A549 (cell line): ENCODE measurements around the gene APOL3.

Source experiments
- CHD2 ChIP-seq: fragments of 150-350 bp; IDR thresholded peaks from 2 replicates; pipeline ENCODE4 v1.6.1; 2014; ENCODE audit warnings: low read length; ENCODE audit not compliant: partially characterized antibody
- EP300 ChIP-seq, 2 experiments: fragments of >200 bp; sonication (Bioruptor Twin); formaldehyde crosslinking; IDR thresholded peaks; 2 replicates in 1 of 2; 3 replicates in 1 of 2; pipeline ENCODE4 v1.6.1; 2016 to 2017
- FOSB ChIP-seq: fragments of 250-450 bp; sonication (Bioruptor Pico); IDR thresholded peaks from 2 replicates; pipeline ENCODE4 v1.5.0; 2020; ENCODE audit warnings: mild to moderate bottlenecking, moderate library complexity
- HDAC2 ChIP-seq: fragments of 200-600 bp; sonication (generic); IDR thresholded peaks from 2 replicates; pipeline ENCODE4 v1.6.1; 2016
- JUN ChIP-seq, 2 experiments: fragments of >200 bp; sonication (Bioruptor Twin); formaldehyde crosslinking; IDR thresholded peaks; 2 replicates in 1 of 2; 3 replicates in 1 of 2; pipeline ENCODE4 v1.6.1; 2016 to 2017
- NR3C1 ChIP-seq: fragments of >200 bp; sonication (Bioruptor Twin); formaldehyde crosslinking; IDR thresholded peaks from 3 replicates; pipeline ENCODE4 v1.6.1; 2017
- POLR2A ChIP-seq: IDR thresholded peaks from 2 replicates; pipeline ENCODE4 v1.6.1; 2012; ENCODE audit warnings: mild to moderate bottlenecking, low read length
- RAD21 ChIP-seq, 2 experiments: fragments of >200 bp in 1 of 2; sonication (Bioruptor Twin) in 1 of 2; formaldehyde crosslinking in 1 of 2; IDR thresholded peaks in 1 of 2; conservative IDR thresholded peaks in 1 of 2; 2 replicates in 1 of 2; 3 replicates in 1 of 2; pipeline ENCODE4 v1.6.1; 2012 to 2018; ENCODE audit warnings: inconsistent platforms in 1 of 2
- ZFP36 ChIP-seq: fragments of 450-650 bp; IDR thresholded peaks from 2 replicates; pipeline ENCODE4 v1.6.1; 2014; ENCODE audit warnings: borderline replicate concordance; ENCODE audit not compliant: partially characterized antibody
- TF ChIP-seq, protein P1 (sequence below): fragments of >200 bp; sonication (Bioruptor Twin); formaldehyde crosslinking; IDR thresholded peaks from 3 replicates; pipeline ENCODE4 v1.5.1; 2016
- TF ChIP-seq, protein P2 (sequence below): fragments of 450-650 bp; IDR thresholded peaks from 2 replicates; pipeline ENCODE4 v1.6.1; 2014; ENCODE audit warnings: antibody characterized with exemption

DNA sequence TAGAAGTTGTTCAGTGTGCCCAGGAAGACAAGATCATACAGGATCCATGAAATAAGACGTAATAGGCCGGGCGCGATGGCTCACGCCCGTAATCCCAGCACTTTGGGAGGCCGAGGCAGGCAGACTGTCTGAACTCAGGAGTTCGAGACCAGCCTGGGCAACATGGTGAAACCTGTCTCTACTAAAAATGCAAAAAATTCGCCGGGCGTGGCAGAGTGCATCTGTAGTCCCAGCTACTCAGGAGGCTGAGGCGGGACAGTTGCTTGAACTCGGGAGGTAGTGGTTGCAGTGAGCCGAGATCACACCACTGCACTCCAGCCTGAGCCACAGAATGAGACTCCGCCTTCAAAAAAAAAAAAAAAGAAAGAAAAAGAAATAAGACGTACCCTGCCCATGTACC, 56.7 kb downstream of the APOL3 start:
- TF ChIP-seq EP300 (IDR thresholded peaks at IDR 0.05): no peak
- no peak for TF ChIP-seq HDAC2
- TF ChIP-seq POLR2A: no peak
- TF ChIP-seq, protein P1, sequence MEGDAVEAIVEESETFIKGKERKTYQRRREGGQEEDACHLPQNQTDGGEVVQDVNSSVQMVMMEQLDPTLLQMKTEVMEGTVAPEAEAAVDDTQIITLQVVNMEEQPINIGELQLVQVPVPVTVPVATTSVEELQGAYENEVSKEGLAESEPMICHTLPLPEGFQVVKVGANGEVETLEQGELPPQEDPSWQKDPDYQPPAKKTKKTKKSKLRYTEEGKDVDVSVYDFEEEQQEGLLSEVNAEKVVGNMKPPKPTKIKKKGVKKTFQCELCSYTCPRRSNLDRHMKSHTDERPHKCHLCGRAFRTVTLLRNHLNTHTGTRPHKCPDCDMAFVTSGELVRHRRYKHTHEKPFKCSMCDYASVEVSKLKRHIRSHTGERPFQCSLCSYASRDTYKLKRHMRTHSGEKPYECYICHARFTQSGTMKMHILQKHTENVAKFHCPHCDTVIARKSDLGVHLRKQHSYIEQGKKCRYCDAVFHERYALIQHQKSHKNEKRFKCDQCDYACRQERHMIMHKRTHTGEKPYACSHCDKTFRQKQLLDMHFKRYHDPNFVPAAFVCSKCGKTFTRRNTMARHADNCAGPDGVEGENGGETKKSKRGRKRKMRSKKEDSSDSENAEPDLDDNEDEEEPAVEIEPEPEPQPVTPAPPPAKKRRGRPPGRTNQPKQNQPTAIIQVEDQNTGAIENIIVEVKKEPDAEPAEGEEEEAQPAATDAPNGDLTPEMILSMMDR: no peak
- TF ChIP-seq CHD2: no peak
- TF ChIP-seq ZFP36: no peak
- TF ChIP-seq FOSB (CRISPR knock-in tag): no peak
- TF ChIP-seq RAD21 (conservative IDR thresholded peaks at IDR 0.05 in 1 of 2, IDR thresholded peaks at IDR 0.05 in 1 of 2): no peak
- TF ChIP-seq, protein P2, sequence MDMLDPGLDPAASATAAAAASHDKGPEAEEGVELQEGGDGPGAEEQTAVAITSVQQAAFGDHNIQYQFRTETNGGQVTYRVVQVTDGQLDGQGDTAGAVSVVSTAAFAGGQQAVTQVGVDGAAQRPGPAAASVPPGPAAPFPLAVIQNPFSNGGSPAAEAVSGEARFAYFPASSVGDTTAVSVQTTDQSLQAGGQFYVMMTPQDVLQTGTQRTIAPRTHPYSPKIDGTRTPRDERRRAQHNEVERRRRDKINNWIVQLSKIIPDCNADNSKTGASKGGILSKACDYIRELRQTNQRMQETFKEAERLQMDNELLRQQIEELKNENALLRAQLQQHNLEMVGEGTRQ: no peak
- TF ChIP-seq NR3C1: no peak
- TF ChIP-seq JUN (IDR thresholded peaks at IDR 0.05): no peak
